PC-3 (cell line): ENCODE measurements around the gene RNF150.

Source experiments
- EZH2 ChIP-seq: fragments of 300-600 bp; sonication (generic); IDR thresholded peaks from one replicate; pipeline ENCODE4 v1.6.1; 2017; ENCODE audit warnings: antibody characterized with exemption, mild to moderate bottlenecking, low read length; ENCODE audit not compliant: unreplicated experiment
- TF ChIP-seq, protein P1 (sequence below): fragments of 300-600 bp; sonication (generic); conservative IDR thresholded peaks from 2 replicates; pipeline ENCODE4 v1.5.1; 2017; ENCODE audit warnings: antibody characterized with exemption, low read depth, mild to moderate bottlenecking, low read length

DNA sequence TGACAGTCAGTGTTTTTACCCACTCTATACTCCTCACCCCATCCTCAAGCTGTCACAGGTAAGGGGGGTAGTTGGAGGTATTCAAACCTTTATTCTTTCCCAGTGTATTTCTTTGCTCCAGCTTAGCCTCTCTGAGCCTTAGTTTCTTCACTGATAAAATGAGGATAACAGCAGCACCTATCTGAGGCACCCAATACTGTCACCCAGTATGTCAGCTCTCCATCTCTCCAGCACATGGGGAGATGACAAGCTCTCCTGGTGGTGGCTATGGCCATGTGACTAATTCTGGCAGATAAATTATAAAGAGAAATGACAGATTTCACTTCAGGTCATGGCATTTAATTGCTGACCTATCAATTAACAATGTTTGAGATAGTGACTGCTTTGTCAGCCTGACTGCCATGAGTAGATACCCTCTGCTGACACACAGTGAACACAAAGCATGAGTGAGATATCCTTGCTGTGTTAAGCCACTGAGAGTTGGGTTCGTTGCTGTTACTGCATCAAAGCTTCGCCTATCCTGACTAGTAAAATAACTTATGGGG lies 200.7 kb downstream of the RNF150 start:
- no peak for TF ChIP-seq EZH2
- TF ChIP-seq, protein P1, sequence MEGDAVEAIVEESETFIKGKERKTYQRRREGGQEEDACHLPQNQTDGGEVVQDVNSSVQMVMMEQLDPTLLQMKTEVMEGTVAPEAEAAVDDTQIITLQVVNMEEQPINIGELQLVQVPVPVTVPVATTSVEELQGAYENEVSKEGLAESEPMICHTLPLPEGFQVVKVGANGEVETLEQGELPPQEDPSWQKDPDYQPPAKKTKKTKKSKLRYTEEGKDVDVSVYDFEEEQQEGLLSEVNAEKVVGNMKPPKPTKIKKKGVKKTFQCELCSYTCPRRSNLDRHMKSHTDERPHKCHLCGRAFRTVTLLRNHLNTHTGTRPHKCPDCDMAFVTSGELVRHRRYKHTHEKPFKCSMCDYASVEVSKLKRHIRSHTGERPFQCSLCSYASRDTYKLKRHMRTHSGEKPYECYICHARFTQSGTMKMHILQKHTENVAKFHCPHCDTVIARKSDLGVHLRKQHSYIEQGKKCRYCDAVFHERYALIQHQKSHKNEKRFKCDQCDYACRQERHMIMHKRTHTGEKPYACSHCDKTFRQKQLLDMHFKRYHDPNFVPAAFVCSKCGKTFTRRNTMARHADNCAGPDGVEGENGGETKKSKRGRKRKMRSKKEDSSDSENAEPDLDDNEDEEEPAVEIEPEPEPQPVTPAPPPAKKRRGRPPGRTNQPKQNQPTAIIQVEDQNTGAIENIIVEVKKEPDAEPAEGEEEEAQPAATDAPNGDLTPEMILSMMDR, result no peak
